ENCODE measurements around the gene USHBP1. TPM values are rescaled to one million over a fixed set of nuclear protein-coding genes. Genes with fewer than 3 reads are reported as not detected.
"Not testable (repeated sequence)": the region's sequence is repeated elsewhere in the genome, so short reads cannot be mapped to it uniquely, and the experiment has no call there.

Gene USHBP1
- total and polyA plus RNA-seq, 10 of the 15 experiments (the other 5 are each of a cell fraction or from before 2014, with no cell fraction given) = 0.05 to 0.96 (median 0.22) TPM; not detected in 2

- TF ChIP-seq KAT2A (conservative IDR thresholded peaks at IDR 0.05; ENCODE audit: control insufficient read depth, low read depth, low read length) (no peak), ZNF207 (IDR thresholded peaks at IDR 0.05; ENCODE audit: borderline replicate concordance) (no peak), ZZZ3 (IDR thresholded peaks at IDR 0.05; ENCODE audit: control insufficient read depth, insufficient read length, low read depth) (no peak), SREBF1 (IDR thresholded peaks at IDR 0.05; ENCODE audit: low read length) (no peak), SREBF2 (IDR thresholded peaks at IDR 0.05; ENCODE audit: low read length) (no peak), CBFB (IDR thresholded peaks at IDR 0.05; ENCODE audit: low read depth) (no peak), POLR2A (IDR thresholded peaks at IDR 0.05; ENCODE audit: low read depth, low read length) (no peak), PBX3 (IDR thresholded peaks at IDR 0.05; ENCODE audit: insufficient replicate concordance, low read depth, low read length) (no peak), CBX5 (IDR thresholded peaks at IDR 0.05; ENCODE audit: low read depth) (no peak), NFIC (IDR thresholded peaks at IDR 0.05; ENCODE audit: low read depth, low read length) (no peak), TCF12 (IDR thresholded peaks at IDR 0.05; ENCODE audit: low read depth, low read length) (no peak), CREM (IDR thresholded peaks at IDR 0.05; ENCODE audit: low read depth) (no peak)
Observed at GRCh38 chr19:17275441-17276175, 11.1 kb upstream of the USHBP1 start (continued).

- H3K4me1 ChIP-seq (ENCODE audit: control insufficient read depth, insufficient read depth, low read length); H3K4me2 ChIP-seq (ENCODE audit: control insufficient read depth, insufficient read depth); POLR2A ChIA-PET; DNase-seq (ENCODE audit: low read depth, low spot score); in situ Hi-C loops (cut with MboI); RAD21 ChIA-PET (ENCODE audit: unreplicated experiment); H4K20me1 ChIP-seq (ENCODE audit: control insufficient read depth, insufficient read depth); FAIRE-seq; ATAC-seq; intact Hi-C loops (cut with micrococcal nuclease; ENCODE audit: unreplicated experiment); H3K79me2 ChIP-seq (ENCODE audit: control insufficient read depth, insufficient read depth, low read length); BruUV-seq (replicated peaks); SMC1A ChIA-PET (ENCODE audit: uncharacterized antibody, unreplicated experiment); H3K4me3 ChIP-seq; H3K27me3 ChIP-seq (replicated peaks in 1 of 2; ENCODE audit: control insufficient read depth in 2 of 2, insufficient read depth in 2 of 2, low read length in 1 of 2); CTCF ChIA-PET; H2AFZ ChIP-seq (ENCODE audit: control insufficient read depth, low read depth, low read length); H3K9me3 ChIP-seq (replicated peaks; ENCODE audit: control insufficient read depth, insufficient read depth, low read length); H3K27ac ChIP-seq (ENCODE audit: control insufficient read depth, insufficient read depth); H3K9ac ChIP-seq (ENCODE audit: control insufficient read depth, insufficient read depth, low read length): not testable (repeated sequence)
- 98% methylated on average over 3 of the region's 3 CpGs for WGBS (ENCODE audit: insufficient coverage, insufficient replicate concordance, low lambda C conversion rate, missing lambda C conversion rate)
- peaks cover 12 to 15% of the 10 kb centered on the region in 2 experiments; a peak in 3 of 4 replicates for H3K36me3 ChIP-seq (ENCODE audit: control insufficient read depth in 2 of 2, insufficient read depth in 2 of 2, low read length in 1 of 2)
Observed at GRCh38 chr19:17274892-17275291, 10.3 kb upstream of the USHBP1 start.

Data from GM12878 (cell line).